Thymus (tissue), 11 donors: ENCODE measurements around the gene STRA6. TPM values are rescaled to one million over a fixed set of nuclear protein-coding genes. Genes with fewer than 3 reads are reported as not detected.

Source experiments
- DNase-seq, 9 donors: peaks; one replicate each; pipeline ENCODE4 v3.0.0-alpha.2; 2013; ENCODE audit warnings: low spot score in 9 of 9, low read depth in 6 of 9, missing footprints in 1 of 9
- H3K27ac ChIP-seq, 2 donors: one replicate each; pipeline ENCODE4 v1.5.1; 2013; ENCODE audit warnings: control low read depth in 1 of 2, low read depth in 1 of 2, low read length in 1 of 2, mild to moderate bottlenecking in 1 of 2, moderate library complexity in 1 of 2
- H3K27me3 ChIP-seq, 2 donors: one replicate each; pipeline ENCODE4 v1.5.1; 2013; ENCODE audit warnings: low read length in 1 of 2; ENCODE audit not compliant: control insufficient read depth in 2 of 2, insufficient read depth in 1 of 2
- H3K36me3 ChIP-seq, 2 donors: one replicate each; pipeline ENCODE4 v1.5.1; 2013; ENCODE audit warnings: low read length in 1 of 2, mild to moderate bottlenecking in 1 of 2, moderate library complexity in 1 of 2; ENCODE audit not compliant: control insufficient read depth in 2 of 2, insufficient read depth in 2 of 2
- H3K4me1 ChIP-seq, 2 donors: one replicate each; pipeline ENCODE4 v1.5.1; 2013; ENCODE audit warnings: low read length in 2 of 2; ENCODE audit not compliant: control insufficient read depth in 2 of 2, insufficient read depth in 2 of 2
- H3K4me3 ChIP-seq, 2 donors: one replicate each; pipeline ENCODE4 v1.5.1; 2013; ENCODE audit warnings: low read length in 2 of 2, control low read depth in 1 of 2, mild to moderate bottlenecking in 1 of 2
- H3K9me3 ChIP-seq, 2 donors: one replicate each; pipeline ENCODE4 v1.5.1; 2013; ENCODE audit warnings: low read length in 1 of 2, mild to moderate bottlenecking in 1 of 2; ENCODE audit not compliant: control insufficient read depth in 2 of 2, insufficient read depth in 1 of 2
- WGBS: extraction: QIAGEN DNeasy Blood & Tissue Kit; methylation state at CpG from one replicate; pipeline ENCODE4 v1.1.7; 2013; 5-methylcytosine and 5-hydroxymethylcytosine counted together
- polyA plus RNA-seq: library from polyadenylated mRNA; stranded (reverse); fragments of 200-250 nt; gene quantifications from one replicate; pipeline ENCODE4 v1.2.3, GENCODE V29; 2013
- total RNA-seq: library from RNA; stranded (reverse); fragments of 120-200 nt; gene quantifications from one replicate; pipeline ENCODE4 v1.2.4, GENCODE V29; 2013
- donor health status: healthy.

The STRA6 gene
- total and polyA plus RNA-seq, 2 donors, result 0.68 to 2.6 TPM

- H3K4me1 ChIP-seq, result peaks cover 0 to 9% of the 10 kb centered on the region in 2 donors
- no peak overlapping the region for H3K4me3 ChIP-seq
- WGBS, result 93% methylated on average over 17 of the region's 17 CpGs
- no peaks in the 10 kb centered on the region for H3K36me3 ChIP-seq
- H3K9me3 ChIP-seq, result no peaks in the 10 kb centered on the region
- H3K27ac ChIP-seq, result no peak overlapping the region
- no peaks in the 10 kb centered on the region for H3K27me3 ChIP-seq
- no peak for DNase-seq
Observed at GRCh38 chr15:74179983-74180880, 22.4 kb downstream of the STRA6 start.

GRCh38 chr15:74179101-74179841 lies 23.3 kb downstream of the STRA6 start:
- no peak overlapping the region for H3K4me3 ChIP-seq
- no peak overlapping the region for H3K27ac ChIP-seq
- no peak for DNase-seq
- peaks cover 0 to 9% of the 10 kb centered on the region in 2 donors for H3K4me1 ChIP-seq
- H3K9me3 ChIP-seq, result no peaks in the 10 kb centered on the region
- no peaks in the 10 kb centered on the region for H3K36me3 ChIP-seq
- 86% methylated on average over 13 of the region's 13 CpGs for WGBS
- no peaks in the 10 kb centered on the region for H3K27me3 ChIP-seq

- H3K9me3 ChIP-seq, result no peaks in the 10 kb centered on the region
- DNase-seq, result no peak
- 95% methylated on average over 7 of the region's 7 CpGs for WGBS
- H3K27ac ChIP-seq, result no peak overlapping the region
- H3K27me3 ChIP-seq, result no peaks in the 10 kb centered on the region
- peaks cover 0 to 9% of the 10 kb centered on the region in 2 donors for H3K4me1 ChIP-seq
- H3K4me3 ChIP-seq, result no peak overlapping the region
- H3K36me3 ChIP-seq, result no peaks in the 10 kb centered on the region
Observed at GRCh38 chr15:74178326-74179100, 24.1 kb downstream of the STRA6 start.

- no peak for DNase-seq
- H3K27ac ChIP-seq, result no peak overlapping the region
- no peak overlapping the region for H3K4me3 ChIP-seq
- 82% methylated on average over 10 of the region's 10 CpGs for WGBS
- peaks cover 0 to 13% of the 10 kb centered on the region in 2 donors for H3K4me1 ChIP-seq
- H3K36me3 ChIP-seq, result no peaks in the 10 kb centered on the region
- no peaks in the 10 kb centered on the region for H3K9me3 ChIP-seq
- H3K27me3 ChIP-seq, result no peaks in the 10 kb centered on the region
Observed at GRCh38 chr15:74176262-74177214, 26.0 kb downstream of the STRA6 start.

GRCh38 chr15:74175271-74176191 lies 27.1 kb downstream of the STRA6 start:
- no peak for DNase-seq
- Histone ChIP-seq H3K36me3 (no peaks in the 10 kb centered on the region), H3K27me3 (no peaks in the 10 kb centered on the region), H3K4me3 (no peak overlapping the region), H3K27ac (no peak overlapping the region), H3K4me1 (peaks cover 0 to 11% of the 10 kb centered on the region in 2 donors), H3K9me3 (no peaks in the 10 kb centered on the region)
- 93% methylated on average over 45 of the region's 45 CpGs for WGBS

GRCh38 chr15:74174958-74175253 lies 27.7 kb downstream of the STRA6 start:
- no peak for DNase-seq
- Histone ChIP-seq H3K9me3 (no peaks in the 10 kb centered on the region), H3K36me3 (no peaks in the 10 kb centered on the region), H3K4me1 (peaks cover 0 to 7% of the 10 kb centered on the region in 2 donors), H3K4me3 (no peak overlapping the region), H3K27me3 (no peaks in the 10 kb centered on the region), H3K27ac (no peak overlapping the region)
- 92% methylated on average over 14 of the region's 14 CpGs for WGBS

GRCh38 chr15:74174219-74174957 lies 28.2 kb downstream of the STRA6 start:
- Histone ChIP-seq H3K36me3 (no peaks in the 10 kb centered on the region), H3K27ac (peak overlapping the region in 1 of 2 donors; percentile 71), H3K27me3 (no peaks in the 10 kb centered on the region), H3K4me1 (peaks cover 0 to 7% of the 10 kb centered on the region in 2 donors), H3K4me3 (no peak overlapping the region), H3K9me3 (no peaks in the 10 kb centered on the region)
- DNase-seq, result no peak
- WGBS, result 89% methylated on average over 20 of the region's 20 CpGs
